HG03571 (cell line): ENCODE results near the gene CUL4B.
"Not testable (repeated sequence)": the region's sequence is repeated elsewhere in the genome, so short reads cannot be mapped to it uniquely, and the experiment has no call there.

Experiments used
- ATAC-seq: cut with Tn5 transposase; IDR thresholded peaks from one replicate; pipeline ENCODE4 v1.9.1; 2021; ENCODE audit not compliant: unreplicated experiment

Gene CUL4B

GRCh38 chrX:120534413-120535205 is 26.2 kb downstream of the CUL4B start:
- ATAC-seq, result no peak

- ATAC-seq, result no peak
These were observed 37.9 kb downstream of the CUL4B start for GRCh38 chrX:120522820-120523219.

GRCh38 chrX:120517936-120518335 is 42.8 kb downstream of the CUL4B start:
- ATAC-seq, result no peak

GRCh38 chrX:120514236-120514635 is 46.5 kb downstream of the CUL4B start:
- ATAC-seq, result no peak

- ATAC-seq, result no peak
These were observed 48.1 kb downstream of the CUL4B start for GRCh38 chrX:120512627-120513026.

- ATAC-seq, result no peak
These were observed 48.5 kb downstream of the CUL4B start for GRCh38 chrX:120512222-120512621.

- ATAC-seq, result no peak
These were observed 56.2 kb downstream of the CUL4B start for GRCh38 chrX:120504569-120504968.

- no peak for ATAC-seq
These were observed 61.3 kb downstream of the CUL4B start for GRCh38 chrX:120499301-120500072.

- not testable (repeated sequence) for ATAC-seq
These were observed 70.6 kb downstream of the CUL4B start for GRCh38 chrX:120490119-120490518.

- no peak for ATAC-seq
These were observed 74.0 kb downstream of the CUL4B start for GRCh38 chrX:120486786-120487185.

- peak; percentile 72 for ATAC-seq
These were observed 74.9 kb downstream of the CUL4B start for GRCh38 chrX:120485638-120486520.

GRCh38 chrX:120485315-120485637 is 75.5 kb downstream of the CUL4B start:
- no peak for ATAC-seq

- no peak for ATAC-seq
These were observed 83.3 kb downstream of the CUL4B start for GRCh38 chrX:120477453-120477852.

GRCh38 chrX:120476714-120477113 is 84.0 kb downstream of the CUL4B start:
- ATAC-seq, result no peak

- not testable (repeated sequence) for ATAC-seq
These were observed 85.3 kb downstream of the CUL4B start for GRCh38 chrX:120475447-120475846.
